GM12878 (cell line): Measurements from ENCODE around the gene DRAP1. TPM values are rescaled to one million over a fixed set of nuclear protein-coding genes. Genes with fewer than 3 reads are reported as not detected.
A peak's percentile ranks its signal among the peaks of the same experiment; 100 is the strongest.

Source experiments
- ATAC-seq: fragments of 200-7000 bp; cut with Tn5 transposase; 3 replicates; pipeline ENCODE4 v1.9.1; 2020; ENCODE audit warnings: mild to moderate bottlenecking, moderate library complexity
- BruUV-seq: library from RNA; stranded (reverse); fragments of 400-500 nt; replicated peaks from 2 replicates; lab custom pipeline; 2021; lab: Mats Ljungman, UMichigan
- CTCF ChIA-PET: fragments of 300-600 bp; sonication (Branson Sonifier 250); formaldehyde crosslinking; extraction: SDS; loops from one replicate; lab custom pipeline; 2021; ENCODE audit warnings: inconsistent platforms; lab: Yijun Ruan, JAX
- POLR2A ChIA-PET: fragments of 350-600 bp; formaldehyde crosslinking; extraction: SDS; loops from one replicate; lab custom pipeline; 2021; ENCODE audit warnings: inconsistent platforms; lab: Charles Lee
- RAD21 ChIA-PET: fragments of 300-600 bp; sonication (Branson Sonifier 250); formaldehyde crosslinking; loops from one replicate; lab custom pipeline; 2023; ENCODE audit warnings: antibody characterized with exemption; ENCODE audit not compliant: unreplicated experiment; lab: Charles Lee
- SMC1A ChIA-PET: fragments of 300-600 bp; sonication (Branson Sonifier 250); formaldehyde crosslinking; loops from one replicate; lab custom pipeline; 2023; ENCODE audit not compliant: unreplicated experiment, uncharacterized antibody; lab: Charles Lee
- DNase-seq: peaks from one replicate; pipeline ENCODE4 v3.0.0-alpha.2; 2011; ENCODE audit warnings: low read depth, low spot score
- FAIRE-seq: peaks from 3 replicates; lab custom pipeline; 2011; peaks lifted over from hg19 to GRCh38; lab: Jason Lieb, UNC
- H2AFZ ChIP-seq: 2 replicates; pipeline ENCODE4 v1.6.0; 2011; ENCODE audit warnings: low read depth, low read length, control low read depth; ENCODE audit not compliant: control insufficient read depth
- H3K27ac ChIP-seq: 2 replicates; pipeline ENCODE4 v1.5.1; 2011; ENCODE audit warnings: control low read depth; ENCODE audit not compliant: control insufficient read depth, insufficient read depth
- H3K27me3 ChIP-seq, 2 experiments: replicated peaks in 1 of 2; 2 replicates each; pipeline versions ENCODE4 v1.6.0 to v1.6.1; 2011; ENCODE audit warnings: low read length in 1 of 2; ENCODE audit not compliant: control insufficient read depth in 2 of 2, insufficient read depth in 2 of 2
- H3K36me3 ChIP-seq, 2 experiments: 2 replicates each; pipeline ENCODE4 v1.5.1; 2011; ENCODE audit warnings: low read length in 1 of 2; ENCODE audit not compliant: control insufficient read depth in 2 of 2, insufficient read depth in 2 of 2
- H3K4me1 ChIP-seq: 2 replicates; pipeline ENCODE4 v1.6.1; 2011; ENCODE audit warnings: mild to moderate bottlenecking, low read length, moderate library complexity, mixed read lengths; ENCODE audit not compliant: control insufficient read depth, insufficient read depth
- H3K4me2 ChIP-seq: 2 replicates; pipeline ENCODE4 v1.6.0; 2011; ENCODE audit warnings: control low read depth; ENCODE audit not compliant: control insufficient read depth, insufficient read depth
- H3K4me3 ChIP-seq: fragments of 200-600 bp; sonication (generic); 2 replicates; pipeline ENCODE4 v1.5.1; 2016
- H3K79me2 ChIP-seq: 2 replicates; pipeline ENCODE4 v1.6.0; 2011; ENCODE audit warnings: low read length; ENCODE audit not compliant: control insufficient read depth, insufficient read depth
- H3K9ac ChIP-seq: 2 replicates; pipeline ENCODE4 v1.8.0; 2011; ENCODE audit warnings: low read length, control low read depth, mixed read lengths; ENCODE audit not compliant: control insufficient read depth, insufficient read depth
- H3K9me3 ChIP-seq: replicated peaks from 3 replicates; pipeline ENCODE4 v1.5.1; 2011; ENCODE audit warnings: mild to moderate bottlenecking, low read length; ENCODE audit not compliant: control insufficient read depth, insufficient read depth
- H4K20me1 ChIP-seq: 2 replicates; pipeline ENCODE4 v1.6.0; 2011; ENCODE audit not compliant: control insufficient read depth, insufficient read depth
- BCL3 ChIP-seq: IDR thresholded peaks from 2 replicates; pipeline ENCODE4 v1.6.1; 2011; ENCODE audit warnings: borderline replicate concordance, low read depth, mild to moderate bottlenecking, moderate library complexity, low read length; ENCODE audit not compliant: insufficient read depth, poor library complexity, severe bottlenecking
- BCLAF1 ChIP-seq: fragments of 450-650 bp; IDR thresholded peaks from 2 replicates; pipeline ENCODE4 v1.6.1; 2017; ENCODE audit warnings: antibody characterized with exemption, mild to moderate bottlenecking, moderate library complexity
- E4F1 ChIP-seq: fragments of 450-650 bp; IDR thresholded peaks from 2 replicates; pipeline ENCODE4 v1.6.1; 2018; ENCODE audit warnings: borderline replicate concordance, mild to moderate bottlenecking; ENCODE audit not compliant: partially characterized antibody
- ETV6 ChIP-seq, 2 experiments: fragments of 450-650 bp in 1 of 2; IDR thresholded peaks in 1 of 2; conservative IDR thresholded peaks in 1 of 2; 2 replicates each; pipeline ENCODE4 v1.6.1; 2014; ENCODE audit warnings: antibody characterized with exemption in 1 of 2, borderline replicate concordance in 1 of 2, low read depth in 1 of 2, mild to moderate bottlenecking in 1 of 2, moderate library complexity in 1 of 2
- KLF5 ChIP-seq: fragments of 450-650 bp; IDR thresholded peaks from 2 replicates; pipeline ENCODE4 v1.6.1; 2014; ENCODE audit warnings: mild to moderate bottlenecking; ENCODE audit not compliant: partially characterized antibody
- MLLT1 ChIP-seq: fragments of 450-650 bp; IDR thresholded peaks from 2 replicates; pipeline ENCODE4 v1.6.1; 2016; ENCODE audit warnings: mild to moderate bottlenecking
- MYB ChIP-seq: fragments of 150-350 bp; IDR thresholded peaks from 2 replicates; pipeline ENCODE4 v1.6.1; 2014; ENCODE audit warnings: mild to moderate bottlenecking, low read depth, low read length, borderline replicate concordance
- PKNOX1 ChIP-seq: fragments of 450-650 bp; IDR thresholded peaks from 2 replicates; pipeline ENCODE4 v1.6.1; 2016; ENCODE audit warnings: mild to moderate bottlenecking
- POLR2A ChIP-seq: IDR thresholded peaks from 2 replicates; pipeline ENCODE4 v1.6.1; 2011; ENCODE audit warnings: low read depth, mild to moderate bottlenecking, low read length
- ZBED1 ChIP-seq: IDR thresholded peaks from 2 replicates; pipeline ENCODE4 v1.6.1; 2016; ENCODE audit warnings: borderline replicate concordance
- WGBS: methylation state at CpG from one replicate; pipeline ENCODE4 v1.1.6; 2016; ENCODE audit warnings: low lambda C conversion rate; ENCODE audit not compliant: insufficient replicate concordance, insufficient coverage; ENCODE audit errors: missing lambda C conversion rate; 5-methylcytosine and 5-hydroxymethylcytosine counted together
- in situ Hi-C: fragments of 300-500 bp; cut with MboI; formaldehyde crosslinking; loops from 9 replicates; pipeline ENCODE4 v1.14.3; 2018; ENCODE audit warnings: mixed read lengths
- intact Hi-C: fragments of 100-400 bp; cut with micrococcal nuclease; formaldehyde crosslinking; loops from one replicate; pipeline ENCODE4 v1.14.2; 2022; ENCODE audit not compliant: unreplicated experiment
- polyA plus RNA-seq, 11 experiments: library from polyadenylated mRNA; depleted of rRNA in 4 of 11; unstranded in 6 of 11; stranded (reverse) in 5 of 11; fragments of >200 nt; fragmentation: Nextera tagmentation in 4 of 11; fragmentation: Illumina TruSeq in 1 of 11; extraction: Ambion mirVana in 4 of 11; extraction: Trizol in 1 of 11; gene quantifications; 1 replicate in 1 of 11; 2 replicates in 10 of 11; pipeline versions ENCODE4 v1.2.1 to v1.2.3, GENCODE V29; 2011 to 2016; ENCODE audit warnings: inconsistent platforms in 2 of 11, missing spikeins in 2 of 11, low read depth in 1 of 11
- total RNA-seq, 4 experiments: library from RNA; depleted of rRNA in 3 of 4; stranded (reverse); fragments of >200 nt in 3 of 4; fragmentation: Illumina TruSeq in 1 of 4; extraction: Trizol in 1 of 4; gene quantifications; 2 replicates each; pipeline versions ENCODE4 v1.2.1 to v1.2.3, GENCODE V29; 2013 to 2021

Gene DRAP1
- total and polyA plus RNA-seq, 10 of the 15 experiments (the other 5 are each of a cell fraction or from before 2014, with no cell fraction given): 9.4 to 163 (median 114) TPM

- Histone ChIP-seq H3K79me2 (peaks cover 32% of the 10 kb centered on the region), H3K4me1 (peaks cover 14% of the 10 kb centered on the region), H3K27ac (peak within 1 kb of the TSS; percentile 96), H4K20me1 (no peaks in the 10 kb centered on the region; the same call in 1 of the 2 replicates), H3K36me3 (peaks cover 17 to 22% of the 10 kb centered on the region in 2 experiments; a peak in 3 of 4 replicates), H3K27me3 (no peaks in the 10 kb centered on the region), H3K9ac (peak within 1 kb of the TSS; percentile 98), H3K4me2 (peak within 1 kb of the TSS; percentile 88), H2AFZ (peak within 1 kb of the TSS; percentile 91), H3K9me3 (no peaks in the 10 kb centered on the region), H3K4me3 (peak within 1 kb of the TSS; percentile 95)
- ATAC-seq: peak; percentile 95
- SMC1A ChIA-PET: interaction anchor here (1.1 to 1.8 kb wide), 3 partner anchors 71 to 88 kb away, joined by 3 read pairs; partner anchors contain the start of gene CCDC85B
- intact Hi-C loops (loop anchor here (1.0 to 2.0 kb wide), 3 partner anchors 41 to 73 kb away; partner anchors contain the start of genes BANF1, C11orf68, DRAP1 and EIF1AD), in situ Hi-C loops (no loop called here)
- FAIRE-seq: peak; percentile 99
- WGBS: under 1% methylated on average over 60 of the region's 97 CpGs
- POLR2A ChIA-PET: interaction anchor here (0.7 to 1.5 kb wide), 6 partner anchors 22 to 102 kb away, joined by 3 to 9 read pairs (median 4); partner anchors contain the start of genes FIBP and MUS81
- TSS peak; percentile 99 for BruUV-seq
- RAD21 ChIA-PET: interaction anchor here (1.1 to 1.8 kb wide), 4 partner anchors 70 to 102 kb away, joined by 5 to 8 read pairs (median 6); partner anchors contain the start of genes CCDC85B, FIBP and MUS81
- DNase-seq: peak; percentile 94
- CTCF ChIA-PET: interaction anchor here (0.8 to 4.4 kb wide), 4 partner anchors 27 to 76 kb away, joined by 3 to 30 read pairs (median 13); partner anchors contain the start of genes CCDC85B and FIBP
- TF ChIP-seq BCL3: no peak
- peak; percentile 79; the same call in 1 of the 2 replicates for TF ChIP-seq ZBED1
- TF ChIP-seq MLLT1: peak; percentile 73
- no peak for TF ChIP-seq MYB
- TF ChIP-seq BCLAF1: no peak
- TF ChIP-seq KLF5: peak; percentile 96
- TF ChIP-seq POLR2A: peak; percentile 92
- peak; percentile 94 for TF ChIP-seq E4F1
- TF ChIP-seq PKNOX1: peak; percentile 51; the same call in 1 of the 2 replicates
- TF ChIP-seq ETV6 (conservative IDR thresholded peaks at IDR 0.05 in 1 of 2, IDR thresholded peaks at IDR 0.05 in 1 of 2; ENCODE audit: borderline replicate concordance in 1 of 2, low read depth in 1 of 2): peak in 1 of 2 experiments; percentile 41; a peak in 1 of 4 replicates
These were observed 42.3 kb downstream of the DRAP1 start, which contains the start of gene SART1 for GRCh38 chr11:65961267-65962140. SART1 (plus strand) TSS chr11:65961734; CDS start chr11:65961781, 47 bp downstream.
